Stimulated activated CD8-positive, alpha-beta memory T cell treated with anti-CD3 and anti-CD28 coated beads, Interleukin-12 subunit alpha, Interleukin-12 subunit beta, amount 100 ng/mL, for 4 hours (primary cell): ENCODE measurements around the gene SH3BP1.
"Not testable (repeated sequence)": the region's sequence is repeated elsewhere in the genome, so short reads cannot be mapped to it uniquely, and the experiment has no call there.

Experiments used
- DNase-seq: peaks from one replicate; pipeline ENCODE4 v3.0.0-alpha.2; 2020; ENCODE audit warnings: low read depth

Gene SH3BP1, protein sequence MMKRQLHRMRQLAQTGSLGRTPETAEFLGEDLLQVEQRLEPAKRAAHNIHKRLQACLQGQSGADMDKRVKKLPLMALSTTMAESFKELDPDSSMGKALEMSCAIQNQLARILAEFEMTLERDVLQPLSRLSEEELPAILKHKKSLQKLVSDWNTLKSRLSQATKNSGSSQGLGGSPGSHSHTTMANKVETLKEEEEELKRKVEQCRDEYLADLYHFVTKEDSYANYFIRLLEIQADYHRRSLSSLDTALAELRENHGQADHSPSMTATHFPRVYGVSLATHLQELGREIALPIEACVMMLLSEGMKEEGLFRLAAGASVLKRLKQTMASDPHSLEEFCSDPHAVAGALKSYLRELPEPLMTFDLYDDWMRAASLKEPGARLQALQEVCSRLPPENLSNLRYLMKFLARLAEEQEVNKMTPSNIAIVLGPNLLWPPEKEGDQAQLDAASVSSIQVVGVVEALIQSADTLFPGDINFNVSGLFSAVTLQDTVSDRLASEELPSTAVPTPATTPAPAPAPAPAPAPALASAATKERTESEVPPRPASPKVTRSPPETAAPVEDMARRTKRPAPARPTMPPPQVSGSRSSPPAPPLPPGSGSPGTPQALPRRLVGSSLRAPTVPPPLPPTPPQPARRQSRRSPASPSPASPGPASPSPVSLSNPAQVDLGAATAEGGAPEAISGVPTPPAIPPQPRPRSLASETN

DNA sequence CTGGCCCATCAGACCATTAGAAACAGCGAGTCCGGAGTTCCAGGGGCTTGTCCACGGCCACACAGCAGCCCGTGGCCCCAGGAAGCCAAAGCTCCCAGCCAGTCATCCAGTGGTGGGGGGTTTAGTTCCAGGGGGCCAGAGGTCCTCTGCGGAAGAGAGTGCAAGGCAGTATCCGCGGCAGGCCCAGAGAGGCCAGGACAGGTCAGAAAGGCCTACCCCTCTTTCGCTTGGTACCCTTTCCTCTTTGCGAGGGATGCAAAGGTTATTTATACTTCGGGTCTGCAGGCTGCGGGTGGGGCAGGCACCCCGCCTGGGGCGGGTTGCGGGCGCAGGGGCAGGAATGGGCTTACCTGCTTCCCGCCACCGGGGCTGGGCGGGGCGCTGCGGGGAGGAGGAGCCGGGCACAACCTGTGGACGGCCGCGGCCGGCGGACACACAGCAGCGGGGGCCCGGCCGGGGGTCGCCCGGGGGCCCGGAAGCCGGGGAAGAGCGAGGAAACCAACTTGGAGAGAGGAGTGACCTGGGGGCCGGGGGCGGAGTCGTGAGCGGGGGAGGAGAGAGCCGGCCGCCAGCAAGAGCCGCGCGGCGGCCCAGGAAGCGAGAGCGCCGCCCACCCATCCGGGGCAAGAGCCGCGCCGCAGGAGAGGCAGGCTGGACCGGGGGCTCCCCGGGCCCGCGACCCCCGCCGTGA, at the start of gene SH3BP1:
Gene SH3BP1 (plus strand): TSS at position 600 of the 691 bp plus-strand sequence. CDS start 119 bp downstream, outside the sequence.
- peak; percentile 50 for DNase-seq

DNA sequence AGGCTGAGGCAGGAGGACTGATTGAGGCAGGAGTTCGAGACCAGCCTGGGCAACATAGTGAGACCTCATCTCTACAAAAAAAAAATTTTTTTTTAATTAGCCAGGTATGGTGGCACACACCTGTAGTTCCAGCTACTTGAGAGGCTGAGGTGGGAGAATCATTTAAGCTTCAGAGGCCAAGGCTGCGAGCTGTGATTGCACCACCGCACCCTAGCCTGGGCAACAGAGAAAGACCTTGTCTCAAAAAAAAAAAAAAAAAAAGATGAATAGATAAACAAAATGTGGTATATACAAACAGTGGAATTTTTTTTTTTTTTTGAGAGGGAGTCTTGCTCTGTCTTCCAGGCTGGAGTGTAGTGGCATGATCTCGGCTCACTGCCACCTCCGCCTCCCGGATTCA, 48.4 kb upstream of the SH3BP1 start:
- DNase-seq, result not testable (repeated sequence)

DNA sequence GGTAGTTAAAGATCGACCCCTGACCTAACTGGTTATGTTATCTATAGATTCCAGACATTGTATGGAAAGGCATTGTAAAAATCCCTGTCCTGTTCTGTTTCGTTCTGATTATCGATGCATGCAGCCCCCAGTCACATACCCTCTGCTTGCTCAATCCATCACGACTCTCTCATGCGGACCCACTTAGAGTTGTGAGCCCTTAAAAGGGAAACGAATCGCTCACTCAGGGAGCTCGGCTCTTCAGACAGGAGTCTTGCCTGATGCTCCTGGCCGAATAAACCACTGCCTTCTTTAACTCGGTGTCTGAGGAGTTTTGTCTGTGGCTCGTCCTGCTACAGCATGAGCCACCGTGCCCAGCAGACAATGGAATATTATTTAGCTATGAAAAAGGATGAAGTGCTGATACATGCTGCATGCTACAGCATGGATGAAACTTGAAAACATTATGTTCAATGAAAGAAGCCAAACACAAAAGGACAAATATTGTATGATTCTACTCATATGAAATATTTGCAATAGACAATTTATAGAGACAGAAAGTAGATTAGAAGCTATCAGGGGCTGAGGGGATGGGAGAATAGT, 47.6 kb upstream of the SH3BP1 start:
- no peak for DNase-seq

DNA sequence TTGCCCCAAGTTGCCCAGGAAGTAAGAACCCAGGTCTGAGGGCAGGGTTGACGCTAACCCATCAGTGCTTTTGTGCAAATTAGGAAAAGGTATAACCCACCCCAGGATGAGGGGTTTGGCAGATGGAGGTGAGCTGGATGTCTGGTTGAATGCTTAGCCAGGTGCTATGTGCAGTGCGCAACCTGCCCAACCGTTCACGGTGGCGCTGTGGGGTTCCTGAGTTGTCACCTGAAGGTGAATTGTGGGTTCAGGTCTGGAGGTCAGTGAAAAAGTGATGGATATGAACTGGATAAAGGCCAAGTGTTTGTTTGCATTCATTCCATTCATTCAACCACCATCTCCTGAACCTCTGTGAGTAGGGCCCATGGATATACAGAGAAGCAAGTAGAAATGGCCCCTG, 45.2 kb upstream of the SH3BP1 start:
- DNase-seq, result no peak

DNA sequence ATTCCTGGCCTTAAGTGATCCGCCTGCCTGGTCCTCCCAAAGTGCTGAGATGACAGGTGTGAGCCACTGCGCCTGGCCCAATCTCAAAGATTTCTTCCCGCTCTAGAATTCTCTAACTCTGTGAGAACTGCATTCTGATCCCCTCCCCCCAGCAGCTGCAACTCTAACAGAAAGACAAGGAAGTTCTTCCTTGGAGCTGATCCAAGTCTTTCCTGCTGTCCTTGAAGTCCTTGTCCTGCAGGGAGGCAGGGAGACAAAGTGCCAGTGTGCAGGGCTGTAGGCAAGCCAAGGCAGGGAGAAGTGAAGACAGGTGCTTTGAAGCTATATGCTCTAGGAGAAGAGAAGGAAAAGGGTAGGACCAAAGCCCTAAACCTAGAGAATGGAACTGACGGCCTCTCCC, 40.3 kb upstream of the SH3BP1 start:
- DNase-seq, result no peak

DNA sequence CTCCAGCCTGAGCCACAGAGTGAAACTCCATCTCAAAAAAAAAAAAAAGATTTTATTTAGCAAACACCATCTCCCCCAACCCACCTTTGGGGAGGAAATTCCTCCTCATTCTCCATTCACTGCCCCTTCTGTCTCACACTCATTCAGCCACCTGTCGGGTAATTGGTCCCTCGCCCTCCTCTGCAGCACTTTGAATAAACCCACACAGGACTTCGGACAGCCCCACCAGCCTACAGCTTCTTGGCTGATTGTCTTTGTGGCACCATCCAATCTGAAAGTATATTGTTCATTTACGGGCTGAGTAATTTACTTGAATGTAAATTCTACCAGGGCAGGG, 38.3 kb upstream of the SH3BP1 start:
- DNase-seq, result no peak

DNA sequence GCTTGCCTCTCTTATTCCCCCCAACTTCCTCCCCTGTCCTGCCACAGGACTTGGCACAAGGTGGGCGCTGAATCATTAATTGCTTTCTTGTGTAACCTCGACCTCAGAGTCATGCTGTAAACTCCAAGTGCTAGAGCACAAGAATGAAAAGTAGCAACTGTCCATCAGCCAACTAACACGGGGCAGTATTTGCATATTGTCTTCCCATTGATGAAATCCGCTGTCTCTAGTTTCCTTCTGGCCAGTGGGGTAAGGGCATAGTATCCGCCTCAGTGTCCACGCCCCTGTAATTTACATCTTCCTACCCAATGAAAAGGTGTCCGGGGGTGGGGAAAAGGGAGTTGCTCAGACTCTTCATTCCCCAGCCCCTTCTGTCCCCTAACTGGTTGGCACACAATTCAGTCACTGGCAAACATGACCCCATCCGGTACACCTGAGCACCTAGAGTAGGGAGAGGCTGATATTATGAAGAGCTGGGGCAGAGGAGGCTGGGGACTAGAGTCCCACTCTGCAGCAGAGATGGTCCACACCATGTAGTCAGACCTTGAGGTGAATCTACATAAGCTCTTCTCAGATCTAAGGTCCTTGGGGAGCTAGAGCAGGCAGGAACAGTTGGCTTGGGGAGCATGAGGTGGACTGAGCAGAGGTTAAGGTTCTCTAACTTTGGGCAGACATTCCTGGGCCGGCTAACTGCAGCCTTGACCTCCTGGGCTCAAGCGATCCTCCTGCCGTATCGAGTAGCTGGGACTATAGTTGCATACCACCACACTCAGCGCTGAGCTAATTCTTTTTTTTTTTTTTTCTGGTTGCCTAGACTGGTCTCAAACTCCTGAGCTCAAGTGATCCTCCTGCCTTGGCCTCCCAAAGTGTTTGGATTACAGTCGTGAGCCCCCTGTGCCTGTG, 37.7 kb upstream of the SH3BP1 start:
- no peak for DNase-seq

DNA sequence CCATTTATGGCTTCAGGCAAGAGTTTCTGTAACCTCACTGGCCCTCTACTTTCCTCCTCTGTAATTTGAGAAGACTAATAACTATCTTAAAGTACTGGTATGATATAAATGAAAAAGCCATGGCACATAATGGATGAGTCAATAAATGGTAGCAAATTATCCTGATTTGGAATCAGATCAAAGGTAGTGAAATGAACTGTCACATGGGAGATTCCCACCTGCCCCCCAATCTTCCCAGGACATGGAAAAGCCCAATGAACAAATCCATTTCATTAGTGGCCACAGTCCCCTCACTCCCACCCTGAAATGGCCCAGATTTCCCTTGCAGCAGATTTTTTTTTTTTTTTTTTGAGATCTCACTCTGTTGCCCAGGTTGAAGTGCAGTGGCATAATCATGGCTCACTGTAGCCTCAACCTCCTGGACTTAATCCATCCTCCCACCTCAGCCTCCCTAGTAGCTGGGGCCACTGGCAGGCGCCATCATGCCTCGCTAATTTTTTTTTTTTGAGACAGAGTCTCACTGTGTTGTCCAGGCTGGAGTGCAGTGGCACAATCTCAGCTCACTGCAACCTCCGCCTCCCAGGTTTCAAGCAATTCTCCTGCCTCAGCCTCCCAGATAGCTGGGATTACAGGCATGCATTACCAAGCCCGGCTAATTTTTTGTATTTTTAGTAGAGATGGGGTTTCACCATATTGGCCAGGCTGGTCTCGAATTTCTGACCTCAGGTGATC, 36.8 kb upstream of the SH3BP1 start:
- DNase-seq, result not testable (repeated sequence)

DNA sequence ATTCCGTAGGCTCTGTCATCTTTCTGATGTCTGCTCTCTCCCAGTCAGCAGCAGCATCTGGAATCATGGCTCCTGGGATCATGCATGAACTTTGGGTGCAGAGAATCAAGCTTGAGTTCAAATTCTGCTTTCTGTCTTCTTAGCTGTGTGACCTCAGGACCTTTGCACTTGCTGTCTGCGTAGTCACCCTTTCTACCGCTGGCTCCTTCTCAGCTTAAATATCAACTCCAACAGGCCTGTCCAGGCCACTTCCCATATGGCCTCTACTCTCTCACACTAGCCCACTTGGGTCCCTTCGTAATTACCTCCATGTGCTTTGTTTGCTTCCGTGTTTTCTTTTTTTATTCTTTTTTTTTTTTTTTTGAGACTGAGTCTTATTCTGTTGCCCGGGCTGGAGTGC, 35.4 kb upstream of the SH3BP1 start:
- no peak for DNase-seq

DNA sequence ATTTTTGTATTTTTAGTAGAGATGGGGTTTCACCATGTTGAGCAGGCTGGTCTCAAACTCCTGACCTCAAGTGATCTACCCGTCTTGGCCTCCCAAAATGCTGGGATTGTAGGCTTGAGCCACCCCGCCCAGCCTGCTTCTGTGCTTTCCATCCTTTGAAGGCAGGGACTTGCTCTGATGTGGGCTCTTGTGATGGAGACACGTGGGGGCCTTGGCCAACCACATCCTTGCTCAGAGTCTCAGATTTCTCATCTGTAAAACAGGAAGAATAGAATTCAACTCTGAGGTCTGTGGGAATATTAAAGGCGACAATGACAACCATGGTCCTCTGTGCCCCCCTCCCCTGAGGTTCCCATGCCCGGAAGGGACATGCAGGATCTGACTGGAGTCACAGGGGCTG, 34.6 kb upstream of the SH3BP1 start:
- no peak for DNase-seq

DNA sequence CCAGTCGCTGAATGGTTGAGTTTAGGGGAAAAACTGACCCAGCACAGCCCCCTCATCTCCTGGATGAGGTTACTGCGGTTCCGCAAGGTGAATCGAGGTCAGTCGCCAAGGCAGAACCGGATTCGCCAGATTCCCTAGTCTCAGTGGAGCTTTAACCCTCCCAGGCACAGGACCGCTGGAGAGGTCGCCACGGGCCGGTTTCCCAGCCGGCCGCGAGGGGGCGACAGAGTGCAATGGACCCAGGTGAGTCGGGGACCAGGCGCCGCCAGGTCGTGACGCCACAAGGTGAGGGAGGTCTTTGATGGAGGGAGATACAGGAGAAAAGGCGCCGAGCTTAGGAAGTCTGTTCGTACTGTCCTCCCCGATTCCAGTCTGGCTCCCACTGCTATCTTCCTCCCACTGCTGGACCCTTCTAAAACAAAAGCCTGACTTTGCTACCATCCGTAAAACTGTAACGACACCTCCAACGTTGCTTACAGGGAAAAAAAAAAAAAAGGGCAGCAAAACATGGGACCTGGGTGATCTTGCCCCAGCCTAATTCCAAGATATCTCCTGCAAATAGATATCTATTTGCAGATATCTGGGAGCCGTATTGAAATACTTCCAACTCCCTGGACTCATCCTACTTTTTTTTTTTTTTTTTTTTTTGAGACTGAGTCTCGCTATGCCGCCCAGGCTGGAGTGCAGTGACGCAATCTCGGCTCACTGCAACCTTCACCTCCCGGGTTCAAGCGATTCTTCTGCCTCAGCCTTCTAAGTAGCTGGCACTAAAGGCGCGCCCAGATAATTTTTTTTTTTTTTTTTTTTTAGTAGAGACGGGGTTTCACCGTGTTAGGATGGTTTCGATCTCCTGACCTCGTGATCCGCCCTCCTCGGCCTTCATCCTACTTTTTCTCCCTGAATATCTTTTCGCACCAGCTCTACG, 32.2 kb upstream of the SH3BP1 start:
- peak; percentile 80 for DNase-seq

DNA sequence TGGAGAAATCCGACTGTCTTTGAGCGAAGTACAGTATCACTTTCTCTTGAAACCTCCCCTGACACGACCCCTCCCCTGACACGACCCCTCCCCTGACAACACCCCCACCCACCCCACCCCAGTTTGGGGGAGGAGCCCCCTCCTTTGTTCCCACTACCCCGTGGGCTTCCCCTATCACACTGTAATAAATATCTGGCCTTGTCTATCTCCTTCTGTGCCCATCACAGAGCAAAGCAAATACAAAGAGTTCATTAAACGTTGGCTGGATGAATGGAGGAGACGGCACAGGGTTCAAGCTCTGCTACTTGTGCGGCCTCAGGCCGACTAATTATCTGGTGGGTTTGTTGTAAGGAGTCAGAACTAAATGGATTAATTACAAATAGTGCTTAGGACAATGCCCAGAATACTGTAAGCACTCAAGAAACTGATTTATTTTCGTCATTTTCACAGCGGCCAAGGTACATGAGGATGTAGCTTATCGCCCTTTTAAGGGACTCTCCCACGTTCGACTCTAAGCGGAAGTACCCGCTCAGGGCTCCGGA, 31.5 kb upstream of the SH3BP1 start:
- no peak for DNase-seq

DNA sequence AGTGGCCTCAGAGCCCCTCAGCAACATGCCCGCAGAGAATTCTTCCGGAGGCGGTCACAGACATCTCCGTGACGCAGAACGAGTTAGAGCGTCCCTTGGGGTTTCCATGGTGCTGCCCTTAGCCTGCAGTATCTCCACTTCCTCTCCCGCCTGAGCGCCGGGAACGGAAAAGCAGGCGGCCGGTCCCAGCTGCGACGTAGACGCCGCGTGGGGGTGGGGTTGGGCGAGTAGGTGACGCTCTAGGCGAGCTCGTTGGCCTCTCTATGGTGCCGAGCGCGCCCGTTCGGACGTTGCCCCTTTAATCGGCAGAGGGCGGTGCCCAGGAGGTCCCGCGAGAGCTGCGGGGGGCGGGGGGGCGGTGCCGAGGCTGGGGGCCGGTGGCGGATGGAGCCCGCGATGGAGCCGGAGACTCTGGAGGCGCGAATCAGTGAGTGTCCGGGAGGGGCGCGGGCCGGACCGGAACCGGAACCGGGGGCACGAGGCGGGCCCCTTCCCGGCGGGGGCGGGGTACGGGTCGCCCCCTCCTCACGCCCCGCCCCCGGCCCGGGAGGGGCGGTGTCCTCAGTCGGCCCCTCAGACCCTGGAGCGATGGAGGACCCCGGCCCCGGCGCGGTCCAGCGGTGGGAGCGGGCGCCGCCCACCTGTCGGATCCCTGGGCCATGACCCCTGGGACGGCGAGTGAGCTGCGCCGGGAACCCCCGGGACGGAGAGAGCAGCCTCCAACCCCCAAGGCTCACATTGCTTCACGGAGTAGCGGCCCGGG, 30.8 kb upstream of the SH3BP1 start, which contains the start of gene GGA1:
Gene GGA1 (plus strand): TSS at position 358 of the 763 bp plus-strand sequence. CDS start 27 bp downstream, at position 385.
- peak; percentile 93 for DNase-seq

DNA sequence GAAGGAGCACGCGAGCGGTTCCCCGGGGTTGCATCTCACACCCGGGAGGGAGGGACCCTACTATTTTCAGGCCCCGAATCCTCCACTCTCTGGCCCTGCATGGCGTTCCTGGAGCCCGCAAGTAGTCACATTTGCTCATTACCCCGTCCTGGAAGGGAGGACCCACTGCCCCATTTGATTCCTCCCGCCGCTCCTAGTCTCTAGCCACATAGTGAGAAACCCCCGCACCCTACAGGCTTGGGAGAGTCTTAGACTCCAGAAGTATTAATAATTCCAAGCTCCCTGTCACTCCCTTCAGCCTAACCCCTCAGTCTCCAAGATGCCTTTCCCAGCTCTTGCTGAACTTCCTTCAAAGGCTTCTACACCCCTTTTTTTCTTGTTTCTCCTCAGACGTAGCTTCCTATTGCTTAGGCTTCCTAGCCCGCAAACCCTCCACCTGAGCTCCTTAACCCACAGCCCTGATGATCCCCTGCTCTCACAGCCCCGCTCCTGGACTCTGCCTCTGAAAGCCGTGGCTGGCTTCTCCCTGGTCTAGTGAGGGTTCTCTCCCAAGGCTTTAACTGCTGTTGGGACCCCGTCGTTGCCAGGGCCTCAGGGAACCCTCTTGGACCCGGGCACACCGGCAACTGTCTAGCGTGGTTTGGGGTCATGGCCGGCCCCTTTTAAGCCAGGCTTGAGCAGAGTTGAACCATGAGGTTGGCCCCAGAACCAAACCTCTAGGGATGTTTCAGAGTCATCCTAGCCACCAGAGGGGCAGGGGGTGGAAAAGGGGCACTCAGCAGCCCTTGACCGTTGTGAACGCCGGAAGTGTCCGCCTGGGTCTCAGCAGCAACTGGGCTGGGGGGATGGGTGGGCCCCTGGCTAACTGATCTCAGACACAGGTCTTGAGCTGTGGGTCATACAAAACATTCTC, 30.0 kb upstream of the SH3BP1 start:
- DNase-seq, result no peak

DNA sequence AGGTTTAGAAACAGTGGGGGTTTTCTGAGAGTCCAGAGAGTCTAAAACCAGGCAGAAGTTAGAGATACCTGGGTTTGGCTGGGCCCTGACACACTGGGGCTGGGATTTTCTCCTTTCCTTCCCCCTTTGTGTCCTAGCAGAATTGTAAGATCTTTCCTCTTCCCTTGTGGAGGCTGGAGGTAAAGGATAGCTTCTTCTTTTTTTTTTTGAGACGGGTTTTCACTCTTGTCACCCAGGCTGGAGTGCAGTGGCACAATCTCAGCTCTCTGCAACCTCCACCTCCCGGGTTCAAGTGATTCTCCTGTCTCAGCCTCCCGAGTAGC, 29.4 kb upstream of the SH3BP1 start:
- DNase-seq, result not testable (repeated sequence)

DNA sequence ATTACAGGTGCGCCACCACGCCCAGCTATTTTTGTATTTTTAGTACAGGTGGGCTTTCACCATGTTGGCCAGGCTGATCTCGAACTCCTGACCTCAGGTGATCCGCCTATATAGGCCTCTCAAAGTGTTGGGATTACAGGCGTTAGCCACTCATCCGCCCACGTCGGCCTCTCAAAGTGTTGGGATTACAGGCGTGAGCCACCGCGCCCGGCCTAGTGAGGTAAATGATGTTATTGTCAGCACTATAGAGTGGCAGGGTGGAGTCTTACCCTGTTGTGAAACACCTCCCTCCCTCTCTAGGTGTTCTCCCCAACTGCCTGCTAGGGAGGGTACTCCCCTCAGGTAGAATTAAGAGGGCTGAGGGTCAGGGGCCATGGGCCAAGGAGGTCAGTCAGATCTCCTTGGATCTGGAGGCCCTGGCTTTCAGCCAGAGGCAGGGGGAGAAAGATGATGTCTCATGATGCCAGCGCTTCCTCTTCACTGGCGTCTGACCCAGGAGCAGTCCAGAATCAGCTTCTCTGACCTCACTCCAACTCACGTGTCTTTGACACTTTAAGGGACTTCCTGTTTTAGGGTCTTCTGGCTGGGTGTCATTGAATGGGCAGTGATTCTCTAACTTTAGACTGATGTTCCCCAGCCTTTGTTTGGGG, 28.9 kb upstream of the SH3BP1 start:
- no peak for DNase-seq

DNA sequence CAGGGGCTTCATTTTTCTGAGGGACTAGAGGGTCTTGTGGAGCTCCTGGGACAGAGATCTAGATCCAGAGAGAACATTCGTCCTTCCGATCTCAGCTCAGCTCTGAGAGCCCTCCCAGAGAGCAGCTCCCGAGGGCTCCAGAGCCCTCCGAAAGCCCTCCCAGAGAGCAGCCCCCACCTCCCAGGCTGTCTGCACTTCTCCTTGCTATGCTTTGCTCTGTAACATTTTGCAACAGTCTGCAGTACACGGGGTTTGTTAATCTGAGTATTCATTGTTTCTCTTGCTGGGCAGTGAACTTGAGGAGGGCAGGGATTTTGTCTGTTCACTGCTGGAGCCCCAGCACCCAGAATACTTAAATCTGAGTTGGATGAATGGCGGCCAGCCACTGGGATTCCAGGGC, 28.3 kb upstream of the SH3BP1 start:
- DNase-seq, result no peak
